ENCODE results near the gene MAN2B2.
"Not testable (repeated sequence)": the region's sequence is repeated elsewhere in the genome, so short reads cannot be mapped to it uniquely, and the experiment has no call there.

MAN2B2 gene

GRCh38 chr4:6618386-6619115 lies 43.6 kb downstream of the MAN2B2 start:
- no peak for DNase-seq

GRCh38 chr4:6619116-6619465 lies 44.1 kb downstream of the MAN2B2 start:
- no peak for DNase-seq

GRCh38 chr4:6619466-6620255 lies 44.7 kb downstream of the MAN2B2 start:
- no peak for DNase-seq

- DNase-seq, result no peak
Observed at GRCh38 chr4:6620296-6620695, 45.3 kb downstream of the MAN2B2 start.

- DNase-seq, result no peak
Observed at GRCh38 chr4:6620891-6621555, 46.0 kb downstream of the MAN2B2 start.

- no peak for DNase-seq
Observed at GRCh38 chr4:6621556-6621927, 46.6 kb downstream of the MAN2B2 start.

GRCh38 chr4:6622744-6623143 lies 47.8 kb downstream of the MAN2B2 start:
- DNase-seq, result no peak

- no peak for DNase-seq
Observed at GRCh38 chr4:6625256-6625655, 50.3 kb downstream of the MAN2B2 start.

- no peak for DNase-seq
Observed at GRCh38 chr4:6626066-6626465, 51.1 kb downstream of the MAN2B2 start.

GRCh38 chr4:6627832-6628231 lies 52.8 kb downstream of the MAN2B2 start:
- DNase-seq, result no peak

GRCh38 chr4:6628484-6628883 lies 53.5 kb downstream of the MAN2B2 start:
- DNase-seq, result not testable (repeated sequence)

- DNase-seq, result no peak
Observed at GRCh38 chr4:6632125-6632524, 57.1 kb downstream of the MAN2B2 start.

- DNase-seq, result no peak
Observed at GRCh38 chr4:6633091-6633906, 58.3 kb downstream of the MAN2B2 start.

- no peak for DNase-seq
Observed at GRCh38 chr4:6634746-6635145, 59.8 kb downstream of the MAN2B2 start.

GRCh38 chr4:6639137-6639680 lies 64.2 kb downstream of the MAN2B2 start:
- DNase-seq, result no peak

GRCh38 chr4:6640292-6641163 lies 65.5 kb downstream of the MAN2B2 start, which contains the start of gene MRFAP1:
TSS of gene MRFAP1 (plus strand) at chr4:6640685. CDS start at chr4:6640863, 178 bp downstream.
- DNase-seq, result peak; percentile 92 to 93

GRCh38 chr4:6641164-6641970 lies 66.4 kb downstream of the MAN2B2 start:
- DNase-seq, result peak; percentile 45

- no peak for DNase-seq
Observed at GRCh38 chr4:6641971-6642320, 67.0 kb downstream of the MAN2B2 start.

- no peak for DNase-seq
Observed at GRCh38 chr4:6643141-6643847, 68.3 kb downstream of the MAN2B2 start.
